NCI-H146 (cell line): Measurements from ENCODE around the gene PVALB.

Experiments used
- DNase-seq: peaks from one replicate; lab custom pipeline; 2025; lab: John Stamatoyannopoulos, UW

The PVALB gene

DNA sequence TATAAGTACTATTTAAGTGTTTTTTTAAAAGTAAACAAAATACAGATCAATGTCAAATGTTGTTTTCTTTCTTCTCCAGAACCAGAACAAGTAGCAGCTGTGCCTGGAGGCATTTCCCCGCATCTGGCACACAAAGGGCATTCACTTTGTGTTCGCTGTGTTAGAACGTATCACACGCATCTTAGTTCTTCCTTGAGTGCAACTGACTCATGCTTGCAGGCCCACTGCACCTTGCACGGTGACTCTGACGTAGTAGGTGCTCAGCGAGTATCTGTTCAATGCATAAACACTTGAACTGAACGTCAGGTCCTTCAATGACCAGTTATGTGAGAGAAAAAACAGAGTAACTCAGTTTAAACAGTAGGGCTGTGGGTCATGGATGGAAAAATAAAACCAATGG is 44.4 kb downstream of the PVALB start:
- no peak for DNase-seq

GRCh38 chr22:36771356-36772063 is 45.3 kb downstream of the PVALB start:
- no peak for DNase-seq

- no peak for DNase-seq
Observed at GRCh38 chr22:36770513-36771231, 46.2 kb downstream of the PVALB start.

DNA sequence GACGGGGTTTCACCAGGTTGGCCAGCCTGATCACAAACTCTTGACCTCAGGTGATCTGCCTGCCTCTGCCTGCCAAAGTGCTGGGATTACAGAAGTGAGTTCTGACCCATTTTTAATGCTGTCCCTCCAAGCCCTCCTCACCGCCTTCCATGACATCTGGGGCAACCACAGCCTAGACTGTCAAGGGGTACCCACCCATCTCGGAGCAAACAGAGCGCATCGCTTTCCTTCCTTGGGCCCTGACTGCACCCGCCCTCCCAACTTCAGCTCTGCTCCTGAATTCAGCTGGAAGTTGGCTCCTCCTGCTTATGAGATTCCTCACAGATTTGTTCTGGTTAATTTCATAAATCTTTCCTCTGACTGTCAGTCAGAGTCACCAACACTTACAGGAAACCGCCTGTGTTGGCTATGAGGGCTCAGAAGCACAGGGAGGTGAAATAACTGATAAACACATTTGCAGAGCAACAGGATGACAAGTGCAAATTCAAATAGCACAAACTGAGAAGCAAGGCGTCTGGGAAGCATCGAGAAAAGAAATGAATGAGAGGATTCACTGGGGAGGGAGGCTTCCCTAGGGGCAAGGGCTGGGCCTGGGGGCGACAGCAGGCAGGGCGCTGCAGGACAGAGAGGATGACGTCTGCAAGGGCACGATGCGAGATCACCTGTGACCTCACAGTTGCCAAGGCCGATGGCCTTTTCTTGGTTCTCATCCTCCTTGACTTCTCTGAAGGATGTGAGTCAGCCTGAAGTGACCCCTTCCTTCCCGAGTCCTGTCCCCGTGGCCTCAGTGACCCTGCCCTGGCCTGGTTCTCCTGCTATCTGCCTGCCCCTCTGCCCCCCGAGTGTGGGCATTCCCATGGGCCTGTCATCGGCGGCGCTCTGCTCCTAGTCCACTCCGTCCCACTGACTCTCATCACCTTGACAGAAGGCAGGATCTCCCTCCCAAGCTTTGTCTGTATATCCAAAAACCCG is 47.0 kb downstream of the PVALB start:
- DNase-seq = no peak

- DNase-seq = no peak
Observed at GRCh38 chr22:36768616-36769015, 48.2 kb downstream of the PVALB start.

- DNase-seq = no peak
Observed at GRCh38 chr22:36768141-36768540, 48.7 kb downstream of the PVALB start.

- no peak for DNase-seq
Observed at GRCh38 chr22:36767035-36767775, 49.6 kb downstream of the PVALB start.

DNA sequence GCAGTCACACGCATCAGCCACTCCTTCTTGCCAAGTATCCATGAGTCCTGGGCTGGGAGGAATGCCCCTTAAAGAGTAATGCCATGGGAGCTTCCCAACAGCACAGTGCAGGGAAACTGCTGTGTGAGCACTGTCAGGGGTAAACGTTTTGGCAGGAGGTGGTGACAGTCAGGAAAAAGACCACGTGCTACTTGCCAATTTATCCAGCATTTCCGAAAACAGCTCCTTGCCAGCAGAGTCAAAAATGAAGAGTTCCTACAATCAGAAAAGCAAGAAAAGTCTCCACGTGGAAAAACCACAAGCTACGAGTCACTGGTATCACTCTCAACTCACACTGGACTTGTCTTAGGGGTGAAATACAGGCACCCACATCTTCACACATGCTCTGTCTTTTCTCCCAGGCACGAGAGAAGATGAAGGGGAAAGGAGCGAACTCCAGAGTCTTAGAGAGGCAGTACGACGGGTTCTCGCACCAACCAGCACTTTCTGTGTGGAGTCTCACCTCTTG is 50.8 kb downstream of the PVALB start:
- no peak for DNase-seq

DNA sequence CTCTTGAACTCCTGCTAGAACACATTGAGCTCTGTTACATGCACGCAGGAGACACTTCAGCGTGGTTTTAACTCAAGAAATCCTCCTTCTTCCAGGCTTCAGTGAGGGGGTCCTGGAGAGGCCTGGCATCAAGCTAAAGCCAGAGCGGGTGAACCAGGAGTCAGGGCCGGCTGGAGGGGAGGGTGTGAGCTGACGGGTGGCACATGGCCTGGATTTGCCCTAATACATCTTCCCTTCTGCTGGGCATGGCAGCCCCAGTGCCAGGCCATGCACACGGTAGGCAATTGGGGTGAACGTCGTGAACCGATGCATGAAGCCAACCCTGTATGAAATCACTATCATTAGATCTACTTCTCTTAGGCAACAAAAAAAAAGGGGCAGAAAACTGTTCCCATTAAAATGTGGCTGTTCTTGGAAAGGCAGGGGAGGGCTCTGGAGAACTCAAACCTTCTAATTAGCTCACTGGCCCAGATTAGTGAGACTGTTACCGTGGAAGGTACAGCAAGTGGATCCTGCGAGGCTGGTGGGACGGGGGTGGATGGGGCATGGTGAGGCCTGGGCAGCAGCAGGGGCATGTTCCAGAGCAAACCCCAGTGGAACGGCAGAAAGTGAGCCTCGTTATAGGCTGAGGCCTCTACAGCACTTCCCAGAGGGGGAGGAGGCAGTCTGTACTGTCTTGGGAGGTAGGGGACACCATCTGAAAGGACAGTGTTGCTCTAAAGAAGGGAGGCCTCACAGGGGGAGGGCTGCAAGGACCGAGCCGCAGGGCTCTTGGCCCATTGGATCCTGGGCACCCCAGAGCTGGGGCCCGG is 51.5 kb downstream of the PVALB start:
- no peak for DNase-seq

- DNase-seq = no peak
Observed at GRCh38 chr22:36764641-36765040, 52.2 kb downstream of the PVALB start.

DNA sequence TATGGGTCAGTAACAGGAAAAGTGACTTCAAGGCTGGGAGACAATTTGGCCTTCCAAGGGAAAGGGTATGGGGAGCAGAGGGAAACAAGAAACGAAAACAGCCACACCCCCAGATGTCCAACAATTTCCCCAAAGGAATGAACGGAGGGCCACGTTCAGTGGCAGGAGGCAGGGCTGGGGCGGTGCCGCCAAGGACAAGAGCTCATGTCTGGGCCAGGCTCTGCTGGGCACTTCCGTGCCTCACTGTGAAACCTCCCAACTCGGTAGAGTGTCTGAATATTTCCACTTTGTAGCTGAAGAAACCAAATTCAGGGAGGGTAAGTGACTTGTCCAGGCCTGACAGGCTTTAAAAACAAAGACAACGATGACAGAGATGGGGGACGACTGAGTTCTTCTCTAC is 52.8 kb downstream of the PVALB start:
- DNase-seq = no peak

DNA sequence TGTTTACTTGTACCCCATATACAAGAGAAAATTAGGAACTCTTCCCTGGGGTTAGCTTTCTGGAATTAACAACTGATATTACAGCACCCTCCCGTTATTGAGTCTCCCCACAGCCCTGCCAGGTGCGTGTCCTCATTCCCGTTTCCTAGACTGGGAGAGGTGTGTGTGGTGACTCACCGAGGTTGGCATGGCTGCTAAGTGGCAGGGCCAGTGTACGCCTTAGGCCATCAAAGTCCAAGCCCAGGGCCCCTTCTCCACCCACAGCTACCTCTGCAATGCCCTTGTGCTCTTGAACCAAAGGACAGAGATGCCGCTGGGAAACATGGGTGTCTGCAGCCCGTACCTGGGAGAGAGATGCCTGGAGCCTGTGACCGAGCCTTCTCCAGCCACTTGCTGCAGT is 53.3 kb downstream of the PVALB start:
- no peak for DNase-seq

GRCh38 chr22:36762687-36763260 is 54.1 kb downstream of the PVALB start:
- no peak for DNase-seq

- DNase-seq = no peak
Observed at GRCh38 chr22:36761553-36762240, 55.1 kb downstream of the PVALB start.

DNA sequence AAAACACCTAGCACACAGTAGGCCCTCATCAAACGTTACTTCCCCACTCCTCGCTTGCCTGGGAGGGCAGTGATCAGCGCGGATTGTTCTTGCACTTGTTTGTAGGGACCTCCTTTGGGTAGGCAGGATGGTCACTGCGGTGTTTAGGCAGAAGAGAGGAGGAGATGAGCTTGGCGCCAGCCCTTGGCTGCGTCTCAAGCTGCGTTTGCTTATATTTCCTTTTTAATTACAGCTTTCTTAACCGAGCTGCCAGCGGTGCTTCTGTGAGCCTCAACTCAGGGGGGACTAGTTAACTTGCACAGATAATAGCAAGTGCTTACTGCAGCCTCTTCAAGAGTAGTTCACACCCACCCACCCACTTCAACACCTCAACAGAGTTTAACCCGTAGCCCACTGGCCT is 56.0 kb downstream of the PVALB start:
- DNase-seq = no peak

DNA sequence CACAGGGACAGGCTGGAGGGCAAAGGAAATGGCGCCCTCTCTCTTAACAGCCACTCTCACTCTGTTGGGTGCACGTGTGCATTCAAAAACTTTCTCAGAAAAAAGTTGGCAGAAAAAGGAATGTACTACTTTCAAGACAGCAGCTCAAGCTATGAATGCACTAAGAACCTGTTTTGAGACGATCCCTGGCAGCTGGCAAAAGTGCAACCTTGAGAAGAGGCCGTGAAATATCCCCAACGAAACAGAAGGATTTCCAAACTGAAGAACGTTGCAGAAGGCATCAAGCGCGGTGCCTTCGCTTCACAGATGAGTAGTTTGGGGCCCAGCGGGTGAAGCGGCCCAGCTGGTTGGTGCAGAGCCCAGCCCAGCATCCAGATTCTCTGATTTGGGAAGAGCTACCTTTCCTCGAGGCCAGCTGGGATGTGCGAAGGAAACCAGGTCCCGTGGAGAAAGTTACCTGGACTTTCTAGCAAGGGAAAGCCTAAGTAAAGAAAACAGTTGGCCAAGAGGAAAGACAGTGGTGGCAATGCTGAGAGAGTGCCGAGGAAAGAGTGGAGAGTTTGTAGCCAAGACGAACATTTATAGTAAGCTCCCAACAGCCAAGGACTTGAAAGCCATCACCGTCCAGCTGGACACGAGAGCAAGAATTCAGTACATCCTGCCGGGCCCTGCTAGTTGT is 57.2 kb downstream of the PVALB start:
- DNase-seq = no peak

DNA sequence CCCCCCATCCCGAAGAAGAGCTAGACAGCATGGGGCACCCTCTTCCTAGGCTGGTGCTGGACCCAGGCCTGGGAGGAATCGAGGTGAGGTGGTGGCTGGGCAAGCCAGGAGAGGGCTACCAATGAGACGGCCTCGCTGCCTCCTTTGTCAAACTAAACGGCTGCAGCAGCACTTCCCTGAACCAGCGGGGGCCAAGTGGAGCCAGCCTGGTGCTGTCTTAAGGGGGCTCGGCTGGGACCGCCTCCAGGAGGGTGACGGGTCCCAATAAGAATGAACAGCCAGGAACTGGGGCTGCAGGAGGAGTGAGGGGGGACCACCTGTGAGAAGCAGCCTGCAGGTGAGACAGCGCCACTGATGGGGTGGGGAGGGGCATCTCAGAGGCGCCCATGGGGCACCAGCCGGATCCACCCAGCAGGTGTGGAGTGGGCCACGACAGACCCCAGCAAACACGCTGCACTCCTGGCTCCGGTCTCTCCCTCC is 58.0 kb downstream of the PVALB start:
- no peak for DNase-seq

DNA sequence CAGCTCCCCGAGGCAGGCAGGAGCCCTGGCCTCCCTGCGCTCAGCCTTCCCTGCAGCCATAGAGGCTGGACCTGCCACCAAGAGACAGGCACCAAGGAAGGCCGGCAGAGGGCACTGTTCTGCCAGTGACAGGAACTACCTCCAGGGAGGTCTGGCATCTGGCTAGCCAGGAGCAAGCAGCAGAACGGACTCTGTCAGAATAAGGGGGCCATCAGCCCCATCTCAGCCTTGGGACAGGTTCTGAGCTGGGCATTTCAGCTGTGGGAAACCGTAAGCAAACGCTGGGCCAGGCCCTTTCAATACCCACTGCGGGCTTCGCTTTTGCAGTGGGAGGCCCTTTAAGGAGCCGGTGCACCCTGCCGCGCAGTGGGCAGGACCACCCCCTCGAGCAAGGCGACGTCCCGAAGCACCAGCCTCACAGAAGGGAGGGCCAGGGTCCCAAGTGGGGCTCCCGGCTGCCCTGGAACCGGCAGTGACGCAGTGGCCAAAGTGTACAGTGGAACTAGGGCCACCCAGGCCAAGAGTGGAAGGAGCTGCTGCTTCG is 59.1 kb downstream of the PVALB start:
- DNase-seq = peak; percentile 35
